ENCODE results near the gene VPS37D.
"Not testable (repeated sequence)": the region's sequence is repeated elsewhere in the genome, so short reads cannot be mapped to it uniquely, and the experiment has no call there.

The VPS37D gene, protein sequence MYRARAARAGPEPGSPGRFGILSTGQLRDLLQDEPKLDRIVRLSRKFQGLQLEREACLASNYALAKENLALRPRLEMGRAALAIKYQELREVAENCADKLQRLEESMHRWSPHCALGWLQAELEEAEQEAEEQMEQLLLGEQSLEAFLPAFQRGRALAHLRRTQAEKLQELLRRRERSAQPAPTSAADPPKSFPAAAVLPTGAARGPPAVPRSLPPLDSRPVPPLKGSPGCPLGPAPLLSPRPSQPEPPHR

GRCh38 chr7:73667344-73668102 is at the start of gene VPS37D:
Gene VPS37D (plus strand): TSS chr7:73667831. CDS start chr7:73667959, 128 bp downstream.
- DNase-seq = peak; percentile 91

DNA sequence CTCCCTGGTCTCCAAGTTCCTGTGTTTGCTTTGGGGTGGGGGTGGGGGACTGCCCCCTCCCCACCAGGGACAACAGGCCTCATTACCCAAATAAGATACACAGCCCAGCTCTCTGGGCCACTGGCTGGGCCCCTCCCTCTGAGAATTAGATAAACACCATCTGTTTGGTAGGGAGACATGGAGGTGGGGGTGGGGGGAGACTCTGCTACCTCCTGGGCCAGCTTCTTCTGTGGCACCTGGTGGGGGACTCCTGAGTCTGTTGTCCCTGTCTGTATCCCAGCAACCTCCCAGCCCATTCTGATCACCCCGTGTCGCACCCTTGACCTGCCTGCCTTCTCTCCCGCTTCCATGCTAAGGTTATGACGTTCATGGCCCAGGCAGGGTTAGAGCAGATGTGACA is 49.1 kb upstream of the VPS37D start:
- no peak for DNase-seq

DNA sequence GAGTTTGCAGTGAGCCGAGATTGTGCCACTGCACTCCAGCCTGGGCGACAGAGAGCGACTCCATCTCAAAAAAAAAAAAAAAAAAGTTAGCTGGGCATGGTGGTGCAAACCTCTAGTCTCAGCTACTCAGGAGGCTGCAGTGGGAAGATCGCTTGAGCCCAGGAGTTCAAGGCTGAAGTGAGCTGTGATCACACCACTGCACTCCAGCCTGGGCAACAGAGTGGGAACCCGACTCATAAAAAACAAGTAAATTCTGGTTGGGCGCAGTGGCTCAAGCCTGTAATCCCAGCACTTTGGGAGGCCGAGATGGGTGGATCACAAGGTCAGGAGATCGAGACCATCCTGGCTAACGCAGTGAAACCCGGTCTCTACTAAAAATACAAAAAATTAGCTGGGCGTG is 48.2 kb upstream of the VPS37D start:
- DNase-seq = not testable (repeated sequence)

- no peak for DNase-seq
Measured at GRCh38 chr7:73621168-73622063, 46.2 kb upstream of the VPS37D start.

- DNase-seq = no peak
Measured at GRCh38 chr7:73622527-73622908, 45.1 kb upstream of the VPS37D start.

GRCh38 chr7:73622909-73623797 is 44.5 kb upstream of the VPS37D start:
- DNase-seq = no peak

GRCh38 chr7:73623798-73624668 is 43.6 kb upstream of the VPS37D start, which contains the start of gene MLXIPL:
Gene MLXIPL (minus strand): TSS chr7:73624522. CDS start chr7:73624492, 30 bp downstream.
- DNase-seq = peak; percentile 14

DNA sequence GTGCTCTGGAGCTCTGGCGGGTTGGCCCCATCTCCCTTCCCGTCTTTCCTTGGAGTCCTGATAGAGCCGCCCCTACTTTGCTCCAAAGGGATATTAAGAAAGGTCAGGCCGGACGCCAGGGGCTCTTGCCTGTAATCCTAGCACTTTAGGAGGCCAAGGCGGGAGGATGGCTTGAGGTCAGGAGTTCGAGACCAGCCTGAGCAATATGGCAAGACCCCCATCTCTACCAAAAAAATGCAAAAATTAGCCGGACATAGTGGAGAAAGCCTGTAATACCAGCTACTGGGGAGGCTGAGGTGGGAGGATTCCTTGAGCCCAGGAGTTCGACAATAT is 43.0 kb upstream of the VPS37D start:
- no peak for DNase-seq

DNA sequence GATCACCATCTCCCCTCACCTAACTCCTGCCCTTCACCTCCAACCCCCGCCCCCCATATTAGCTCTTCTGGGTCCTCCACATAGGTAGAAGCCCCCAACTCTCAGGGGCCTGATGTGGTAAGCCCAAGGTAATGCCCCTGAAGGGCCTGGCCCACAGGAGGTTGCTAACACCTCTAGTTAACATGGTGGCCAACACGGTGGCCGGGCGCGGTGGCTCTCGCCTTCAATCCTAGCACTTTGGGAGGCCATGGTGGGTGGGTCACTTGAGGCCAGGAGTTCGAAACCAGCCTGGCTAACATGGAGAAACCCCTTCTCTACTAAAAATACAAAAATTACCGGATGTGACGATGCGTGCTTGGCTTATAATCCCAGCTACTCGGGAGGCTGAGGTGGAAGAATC is 42.4 kb upstream of the VPS37D start:
- no peak for DNase-seq

DNA sequence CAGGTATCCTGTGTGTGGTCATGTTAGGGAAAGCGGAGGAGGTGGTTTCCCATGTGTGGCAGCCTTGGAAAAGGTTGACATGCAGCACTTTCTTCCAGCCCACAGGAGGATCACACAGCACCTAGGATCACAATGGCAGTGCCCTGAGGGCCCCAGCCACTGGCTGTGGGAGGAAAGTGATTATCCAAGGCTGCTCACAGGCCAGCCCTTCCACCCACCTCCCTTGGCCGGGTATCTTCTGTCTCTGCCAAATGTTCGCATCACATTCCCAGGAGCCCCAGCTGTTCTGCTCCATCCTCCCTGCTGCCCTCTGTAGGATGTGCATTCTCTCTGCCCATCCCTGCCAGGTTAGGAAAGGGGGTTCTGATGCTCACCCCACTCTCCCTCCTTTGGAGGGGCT is 40.8 kb upstream of the VPS37D start:
- DNase-seq = no peak

- no peak for DNase-seq
Measured at GRCh38 chr7:73628504-73628903, 39.1 kb upstream of the VPS37D start.

GRCh38 chr7:73631558-73631957 is 36.1 kb upstream of the VPS37D start:
- no peak for DNase-seq

- no peak for DNase-seq
Measured at GRCh38 chr7:73633323-73633722, 34.3 kb upstream of the VPS37D start.

DNA sequence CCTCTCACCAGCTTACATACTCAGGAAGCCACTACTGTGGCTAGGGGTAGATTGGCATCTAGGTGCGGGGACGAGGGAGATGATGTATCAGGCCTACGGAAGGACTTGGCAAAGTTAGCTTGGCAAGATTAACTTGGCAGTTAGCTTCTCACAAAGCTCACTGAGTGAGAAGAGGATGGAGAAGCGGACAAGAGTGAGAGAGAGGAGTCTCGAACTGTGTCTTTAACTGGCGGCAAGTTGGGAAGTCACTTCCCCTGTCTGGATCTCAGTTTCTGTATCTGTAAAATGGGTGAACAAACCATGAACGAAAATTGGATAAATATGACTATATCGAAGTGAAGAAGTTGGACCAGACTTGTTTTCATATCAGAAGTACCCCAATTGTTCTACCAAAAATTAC is 33.8 kb upstream of the VPS37D start:
- DNase-seq = no peak

- DNase-seq = no peak
Measured at GRCh38 chr7:73635428-73636200, 32.0 kb upstream of the VPS37D start.

GRCh38 chr7:73638911-73639310 is 28.7 kb upstream of the VPS37D start:
- DNase-seq = no peak

GRCh38 chr7:73642834-73643233 is 24.8 kb upstream of the VPS37D start:
- DNase-seq = no peak

GRCh38 chr7:73644688-73645286 is 22.8 kb upstream of the VPS37D start:
- DNase-seq = no peak

DNA sequence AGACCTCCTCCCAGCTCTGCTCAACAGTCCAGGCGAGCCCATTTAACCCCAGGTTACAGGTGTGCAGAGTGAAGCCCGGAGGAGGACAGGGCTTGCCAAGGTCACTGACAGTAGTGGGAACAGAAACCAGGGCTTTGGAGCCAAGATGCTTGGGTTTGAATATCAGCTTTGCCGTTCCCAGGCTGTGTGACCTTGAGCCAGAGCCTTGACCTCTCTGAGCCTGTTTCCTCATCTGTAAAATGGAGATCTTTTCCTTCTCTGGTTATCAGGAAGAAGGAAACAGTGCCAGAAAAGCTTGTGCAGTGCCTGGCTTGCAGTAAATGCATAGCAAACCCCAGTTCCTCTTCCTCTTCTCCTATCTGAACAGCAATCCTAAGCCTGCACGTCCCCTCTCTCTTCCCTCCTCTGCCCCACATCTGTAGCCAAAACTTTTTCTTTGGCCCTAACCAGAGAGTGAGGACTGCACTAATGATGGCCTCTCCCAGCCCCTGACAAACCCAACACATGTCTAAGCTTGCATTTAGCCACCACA is 21.9 kb upstream of the VPS37D start:
- DNase-seq = no peak
